Measurements from ENCODE around the gene KRTAP10-10. TPM values are rescaled to one million over a fixed set of nuclear protein-coding genes. Genes with fewer than 3 reads are reported as not detected.

KRTAP10-10 gene
- total and polyA plus RNA-seq, 9 of the 15 experiments (the other 6 are each of a cell fraction or from before 2014, with no cell fraction given): not detected

GRCh38 chr21:44596068-44596725 lies 41.0 kb upstream of the KRTAP10-10 start (continued):
- TF ChIP-seq, protein P1, sequence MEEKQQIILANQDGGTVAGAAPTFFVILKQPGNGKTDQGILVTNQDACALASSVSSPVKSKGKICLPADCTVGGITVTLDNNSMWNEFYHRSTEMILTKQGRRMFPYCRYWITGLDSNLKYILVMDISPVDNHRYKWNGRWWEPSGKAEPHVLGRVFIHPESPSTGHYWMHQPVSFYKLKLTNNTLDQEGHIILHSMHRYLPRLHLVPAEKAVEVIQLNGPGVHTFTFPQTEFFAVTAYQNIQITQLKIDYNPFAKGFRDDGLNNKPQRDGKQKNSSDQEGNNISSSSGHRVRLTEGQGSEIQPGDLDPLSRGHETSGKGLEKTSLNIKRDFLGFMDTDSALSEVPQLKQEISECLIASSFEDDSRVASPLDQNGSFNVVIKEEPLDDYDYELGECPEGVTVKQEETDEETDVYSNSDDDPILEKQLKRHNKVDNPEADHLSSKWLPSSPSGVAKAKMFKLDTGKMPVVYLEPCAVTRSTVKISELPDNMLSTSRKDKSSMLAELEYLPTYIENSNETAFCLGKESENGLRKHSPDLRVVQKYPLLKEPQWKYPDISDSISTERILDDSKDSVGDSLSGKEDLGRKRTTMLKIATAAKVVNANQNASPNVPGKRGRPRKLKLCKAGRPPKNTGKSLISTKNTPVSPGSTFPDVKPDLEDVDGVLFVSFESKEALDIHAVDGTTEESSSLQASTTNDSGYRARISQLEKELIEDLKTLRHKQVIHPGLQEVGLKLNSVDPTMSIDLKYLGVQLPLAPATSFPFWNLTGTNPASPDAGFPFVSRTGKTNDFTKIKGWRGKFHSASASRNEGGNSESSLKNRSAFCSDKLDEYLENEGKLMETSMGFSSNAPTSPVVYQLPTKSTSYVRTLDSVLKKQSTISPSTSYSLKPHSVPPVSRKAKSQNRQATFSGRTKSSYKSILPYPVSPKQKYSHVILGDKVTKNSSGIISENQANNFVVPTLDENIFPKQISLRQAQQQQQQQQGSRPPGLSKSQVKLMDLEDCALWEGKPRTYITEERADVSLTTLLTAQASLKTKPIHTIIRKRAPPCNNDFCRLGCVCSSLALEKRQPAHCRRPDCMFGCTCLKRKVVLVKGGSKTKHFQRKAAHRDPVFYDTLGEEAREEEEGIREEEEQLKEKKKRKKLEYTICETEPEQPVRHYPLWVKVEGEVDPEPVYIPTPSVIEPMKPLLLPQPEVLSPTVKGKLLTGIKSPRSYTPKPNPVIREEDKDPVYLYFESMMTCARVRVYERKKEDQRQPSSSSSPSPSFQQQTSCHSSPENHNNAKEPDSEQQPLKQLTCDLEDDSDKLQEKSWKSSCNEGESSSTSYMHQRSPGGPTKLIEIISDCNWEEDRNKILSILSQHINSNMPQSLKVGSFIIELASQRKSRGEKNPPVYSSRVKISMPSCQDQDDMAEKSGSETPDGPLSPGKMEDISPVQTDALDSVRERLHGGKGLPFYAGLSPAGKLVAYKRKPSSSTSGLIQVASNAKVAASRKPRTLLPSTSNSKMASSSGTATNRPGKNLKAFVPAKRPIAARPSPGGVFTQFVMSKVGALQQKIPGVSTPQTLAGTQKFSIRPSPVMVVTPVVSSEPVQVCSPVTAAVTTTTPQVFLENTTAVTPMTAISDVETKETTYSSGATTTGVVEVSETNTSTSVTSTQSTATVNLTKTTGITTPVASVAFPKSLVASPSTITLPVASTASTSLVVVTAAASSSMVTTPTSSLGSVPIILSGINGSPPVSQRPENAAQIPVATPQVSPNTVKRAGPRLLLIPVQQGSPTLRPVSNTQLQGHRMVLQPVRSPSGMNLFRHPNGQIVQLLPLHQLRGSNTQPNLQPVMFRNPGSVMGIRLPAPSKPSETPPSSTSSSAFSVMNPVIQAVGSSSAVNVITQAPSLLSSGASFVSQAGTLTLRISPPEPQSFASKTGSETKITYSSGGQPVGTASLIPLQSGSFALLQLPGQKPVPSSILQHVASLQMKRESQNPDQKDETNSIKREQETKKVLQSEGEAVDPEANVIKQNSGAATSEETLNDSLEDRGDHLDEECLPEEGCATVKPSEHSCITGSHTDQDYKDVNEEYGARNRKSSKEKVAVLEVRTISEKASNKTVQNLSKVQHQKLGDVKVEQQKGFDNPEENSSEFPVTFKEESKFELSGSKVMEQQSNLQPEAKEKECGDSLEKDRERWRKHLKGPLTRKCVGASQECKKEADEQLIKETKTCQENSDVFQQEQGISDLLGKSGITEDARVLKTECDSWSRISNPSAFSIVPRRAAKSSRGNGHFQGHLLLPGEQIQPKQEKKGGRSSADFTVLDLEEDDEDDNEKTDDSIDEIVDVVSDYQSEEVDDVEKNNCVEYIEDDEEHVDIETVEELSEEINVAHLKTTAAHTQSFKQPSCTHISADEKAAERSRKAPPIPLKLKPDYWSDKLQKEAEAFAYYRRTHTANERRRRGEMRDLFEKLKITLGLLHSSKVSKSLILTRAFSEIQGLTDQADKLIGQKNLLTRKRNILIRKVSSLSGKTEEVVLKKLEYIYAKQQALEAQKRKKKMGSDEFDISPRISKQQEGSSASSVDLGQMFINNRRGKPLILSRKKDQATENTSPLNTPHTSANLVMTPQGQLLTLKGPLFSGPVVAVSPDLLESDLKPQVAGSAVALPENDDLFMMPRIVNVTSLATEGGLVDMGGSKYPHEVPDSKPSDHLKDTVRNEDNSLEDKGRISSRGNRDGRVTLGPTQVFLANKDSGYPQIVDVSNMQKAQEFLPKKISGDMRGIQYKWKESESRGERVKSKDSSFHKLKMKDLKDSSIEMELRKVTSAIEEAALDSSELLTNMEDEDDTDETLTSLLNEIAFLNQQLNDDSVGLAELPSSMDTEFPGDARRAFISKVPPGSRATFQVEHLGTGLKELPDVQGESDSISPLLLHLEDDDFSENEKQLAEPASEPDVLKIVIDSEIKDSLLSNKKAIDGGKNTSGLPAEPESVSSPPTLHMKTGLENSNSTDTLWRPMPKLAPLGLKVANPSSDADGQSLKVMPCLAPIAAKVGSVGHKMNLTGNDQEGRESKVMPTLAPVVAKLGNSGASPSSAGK (IDR thresholded peaks at IDR 0.05): peak; percentile 47; the same call in 1 of the 2 replicates
- TF ChIP-seq CBX3 (IDR thresholded peaks at IDR 0.05; ENCODE audit: borderline replicate concordance in 1 of 2, low read length in 2 of 2): peak in 1 of 2 experiments; percentile 77; a peak in 1 of 3 replicates
- no peak for TF ChIP-seq LCOR (CRISPR knock-in tag; IDR thresholded peaks at IDR 0.05)
- TF ChIP-seq, protein P2, sequence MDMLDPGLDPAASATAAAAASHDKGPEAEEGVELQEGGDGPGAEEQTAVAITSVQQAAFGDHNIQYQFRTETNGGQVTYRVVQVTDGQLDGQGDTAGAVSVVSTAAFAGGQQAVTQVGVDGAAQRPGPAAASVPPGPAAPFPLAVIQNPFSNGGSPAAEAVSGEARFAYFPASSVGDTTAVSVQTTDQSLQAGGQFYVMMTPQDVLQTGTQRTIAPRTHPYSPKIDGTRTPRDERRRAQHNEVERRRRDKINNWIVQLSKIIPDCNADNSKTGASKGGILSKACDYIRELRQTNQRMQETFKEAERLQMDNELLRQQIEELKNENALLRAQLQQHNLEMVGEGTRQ (CRISPR knock-in tag; IDR thresholded peaks at IDR 0.05): no peak
- no peak for TF ChIP-seq POLR2AphosphoS2 (IDR thresholded peaks at IDR 0.05; ENCODE audit: low read length)
- TF ChIP-seq, protein P3, sequence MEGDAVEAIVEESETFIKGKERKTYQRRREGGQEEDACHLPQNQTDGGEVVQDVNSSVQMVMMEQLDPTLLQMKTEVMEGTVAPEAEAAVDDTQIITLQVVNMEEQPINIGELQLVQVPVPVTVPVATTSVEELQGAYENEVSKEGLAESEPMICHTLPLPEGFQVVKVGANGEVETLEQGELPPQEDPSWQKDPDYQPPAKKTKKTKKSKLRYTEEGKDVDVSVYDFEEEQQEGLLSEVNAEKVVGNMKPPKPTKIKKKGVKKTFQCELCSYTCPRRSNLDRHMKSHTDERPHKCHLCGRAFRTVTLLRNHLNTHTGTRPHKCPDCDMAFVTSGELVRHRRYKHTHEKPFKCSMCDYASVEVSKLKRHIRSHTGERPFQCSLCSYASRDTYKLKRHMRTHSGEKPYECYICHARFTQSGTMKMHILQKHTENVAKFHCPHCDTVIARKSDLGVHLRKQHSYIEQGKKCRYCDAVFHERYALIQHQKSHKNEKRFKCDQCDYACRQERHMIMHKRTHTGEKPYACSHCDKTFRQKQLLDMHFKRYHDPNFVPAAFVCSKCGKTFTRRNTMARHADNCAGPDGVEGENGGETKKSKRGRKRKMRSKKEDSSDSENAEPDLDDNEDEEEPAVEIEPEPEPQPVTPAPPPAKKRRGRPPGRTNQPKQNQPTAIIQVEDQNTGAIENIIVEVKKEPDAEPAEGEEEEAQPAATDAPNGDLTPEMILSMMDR (IDR thresholded peaks at IDR 0.05 in 2 of 3, conservative IDR thresholded peaks at IDR 0.05 in 1 of 3; ENCODE audit: insufficient read depth in 2 of 3, low read depth in 1 of 3, low read length in 3 of 3): 0 out of 6 replicates have a peak, but pooled peaks of 1 of the 3 experiments have one; percentile 7
- TF ChIP-seq, protein P4, sequence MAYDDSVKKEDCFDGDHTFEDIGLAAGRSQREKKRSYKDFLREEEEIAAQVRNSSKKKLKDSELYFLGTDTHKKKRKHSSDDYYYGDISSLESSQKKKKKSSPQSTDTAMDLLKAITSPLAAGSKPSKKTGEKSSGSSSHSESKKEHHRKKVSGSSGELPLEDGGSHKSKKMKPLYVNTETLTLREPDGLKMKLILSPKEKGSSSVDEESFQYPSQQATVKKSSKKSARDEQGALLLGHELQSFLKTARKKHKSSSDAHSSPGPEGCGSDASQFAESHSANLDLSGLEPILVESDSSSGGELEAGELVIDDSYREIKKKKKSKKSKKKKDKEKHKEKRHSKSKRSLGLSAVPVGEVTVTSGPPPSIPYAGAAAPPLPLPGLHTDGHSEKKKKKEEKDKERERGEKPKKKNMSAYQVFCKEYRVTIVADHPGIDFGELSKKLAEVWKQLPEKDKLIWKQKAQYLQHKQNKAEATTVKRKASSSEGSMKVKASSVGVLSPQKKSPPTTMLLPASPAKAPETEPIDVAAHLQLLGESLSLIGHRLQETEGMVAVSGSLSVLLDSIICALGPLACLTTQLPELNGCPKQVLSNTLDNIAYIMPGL (CRISPR knock-in tag; IDR thresholded peaks at IDR 0.05): no peak
- no peak for TF ChIP-seq ZNF57 (CRISPR knock-in tag; IDR thresholded peaks at IDR 0.05)
- peak; percentile 15; the same call in 1 of the 2 replicates for TF ChIP-seq DMBX1 (CRISPR knock-in tag; IDR thresholded peaks at IDR 0.05; ENCODE audit: borderline replicate concordance)
- 0 out of 2 replicates have a peak, but pooled peaks have one; percentile 11 for TF ChIP-seq CTBP1 (IDR thresholded peaks at IDR 0.05; ENCODE audit: borderline replicate concordance)
- TF ChIP-seq MAFK (IDR thresholded peaks at IDR 0.05; ENCODE audit: low read length): peak; percentile 3; the same call in 1 of the 2 replicates

Measured in K562 (cell line).